HG02840 (cell line): ENCODE measurements around the gene SGCA.

ENCODE experiments used
- ATAC-seq: cut with Tn5 transposase; IDR thresholded peaks from one replicate; pipeline ENCODE4 v1.9.1; 2021; ENCODE audit warnings: mild to moderate bottlenecking, moderate library complexity, moderate number of reproducible peaks; ENCODE audit not compliant: unreplicated experiment, low FRiP score

The SGCA gene

DNA sequence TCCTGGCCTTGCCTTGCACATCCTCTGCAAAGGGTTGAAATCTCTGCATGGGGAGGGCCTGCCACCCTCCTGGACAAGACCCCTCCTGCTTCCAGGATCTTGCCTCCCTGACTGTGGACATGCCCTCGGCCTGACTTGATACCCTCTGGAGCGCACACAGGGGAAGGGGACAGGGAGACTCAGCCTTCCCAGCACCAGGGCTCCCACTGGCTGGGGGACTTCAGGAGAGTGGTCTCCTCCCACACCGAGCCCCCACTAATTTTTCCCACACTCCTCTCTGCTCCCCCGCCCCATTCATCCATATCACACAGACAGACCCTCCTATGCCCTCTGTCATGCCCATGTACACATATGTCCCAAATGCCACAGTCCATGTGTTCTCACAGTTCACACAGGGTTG is 14.3 kb downstream of the SGCA start:
- ATAC-seq, result no peak

DNA sequence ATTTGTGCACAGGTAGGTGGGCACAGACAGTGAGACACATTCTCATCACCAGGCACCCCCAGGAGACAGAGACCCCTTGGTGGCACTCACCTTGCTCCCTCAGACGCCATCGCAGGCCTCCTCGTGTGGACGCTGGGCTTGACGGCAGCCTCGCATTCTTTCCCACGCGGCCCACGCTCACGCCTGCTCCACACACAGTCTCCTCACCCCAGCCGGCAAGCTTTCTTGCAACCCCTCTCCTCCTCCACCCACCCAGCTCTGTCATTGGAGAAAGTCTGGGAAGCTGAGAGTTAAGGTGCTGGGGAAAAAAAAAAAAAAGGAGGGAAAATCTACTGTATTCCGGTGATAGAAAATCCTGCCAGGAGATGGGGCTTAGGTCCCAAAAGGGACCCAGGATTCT is 14.8 kb downstream of the SGCA start:
- ATAC-seq, result no peak

DNA sequence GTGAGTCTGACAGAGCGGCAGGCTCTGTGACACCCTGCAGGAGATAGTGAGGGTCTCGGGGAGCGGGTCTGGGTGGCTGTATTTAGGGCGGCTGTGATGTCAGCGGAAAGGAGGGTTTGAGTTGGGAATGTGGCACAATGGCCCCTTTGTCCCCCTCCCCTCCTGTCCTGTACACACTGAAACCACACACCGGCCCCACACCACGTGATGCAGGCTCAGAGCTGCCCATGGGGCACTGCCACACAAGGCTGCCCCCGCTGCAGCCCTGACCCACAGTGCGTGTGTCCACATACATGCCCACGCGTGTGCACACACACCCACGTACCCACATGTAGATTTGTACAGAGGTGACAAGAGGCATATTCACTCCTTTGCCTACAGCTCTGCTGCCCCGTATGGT is 15.3 kb downstream of the SGCA start:
- no peak for ATAC-seq

DNA sequence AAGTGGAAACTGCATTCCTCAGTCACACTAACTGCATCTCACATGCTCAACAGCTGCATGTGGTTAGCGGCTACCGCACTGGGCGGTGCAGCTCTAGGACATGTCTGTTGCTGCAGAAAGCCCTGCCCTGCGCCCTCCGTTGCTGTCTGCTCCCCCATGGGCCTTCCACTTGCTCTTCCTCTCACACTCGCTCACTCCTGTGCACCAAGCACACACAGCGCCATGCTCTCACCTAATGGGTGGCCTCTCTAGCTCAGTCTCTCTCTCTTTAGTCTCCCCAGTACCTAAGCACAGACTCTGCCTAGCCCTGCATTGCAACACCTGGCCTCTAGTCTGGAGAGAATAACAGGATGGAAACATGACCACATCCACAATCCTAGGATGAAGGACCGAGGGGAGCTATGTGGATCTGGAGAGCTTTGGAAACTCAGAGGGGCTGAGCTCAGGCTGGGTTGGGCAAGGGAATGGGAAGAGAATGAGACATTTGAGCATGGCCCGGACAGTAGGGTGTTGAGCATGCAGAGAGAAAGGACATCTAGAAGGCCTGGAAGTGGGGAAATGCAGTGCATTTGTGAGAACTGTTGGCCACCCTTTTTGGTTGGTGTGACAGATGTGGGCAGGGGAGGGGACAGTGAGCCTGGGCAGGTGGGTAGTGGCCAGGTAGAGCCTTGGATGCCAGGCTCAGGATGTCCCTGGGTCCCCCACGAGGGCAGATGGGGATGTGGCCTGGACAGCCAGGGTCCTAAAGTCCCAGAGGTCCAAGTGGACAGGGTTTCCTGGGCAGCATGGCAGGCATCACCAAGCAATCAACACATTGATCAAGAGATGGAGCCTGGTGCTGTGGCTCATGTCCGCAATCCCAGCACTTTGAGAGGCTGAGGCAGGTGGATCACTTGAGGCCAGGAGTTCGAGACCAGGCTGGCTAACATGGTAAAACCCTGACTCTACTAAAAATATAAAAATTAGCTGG is 16.1 kb downstream of the SGCA start:
- no peak for ATAC-seq

DNA sequence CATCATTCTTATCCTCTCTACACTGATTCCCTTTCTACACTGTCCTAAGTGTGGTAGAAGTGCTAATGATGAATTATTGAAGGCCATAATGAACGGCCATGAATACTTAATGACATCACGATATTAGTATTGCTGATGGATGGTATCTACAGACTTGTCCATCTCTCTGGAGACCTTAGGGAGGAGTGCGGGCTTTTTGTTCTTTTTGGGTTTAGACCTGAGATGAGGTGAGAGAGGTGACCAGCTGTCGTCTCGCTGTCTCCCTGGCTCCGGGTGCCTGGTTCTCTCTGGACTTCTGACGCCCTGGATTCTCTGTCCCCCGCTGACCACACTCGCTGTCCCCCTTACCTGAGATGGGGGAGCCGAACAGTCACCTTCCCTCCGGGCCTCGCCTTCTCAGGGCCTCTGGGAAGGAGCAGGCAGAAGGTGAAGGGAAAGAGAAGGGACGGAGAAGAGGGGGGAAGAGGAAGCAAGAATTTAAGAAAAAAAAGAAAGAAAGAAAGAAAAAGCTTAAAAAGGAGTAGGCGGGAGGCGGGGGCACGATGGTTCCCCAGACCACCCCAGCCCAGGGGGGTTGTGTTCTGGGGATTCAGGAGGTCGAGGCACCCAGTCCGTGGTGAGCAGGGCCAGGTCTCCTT is 17.1 kb downstream of the SGCA start:
- no peak for ATAC-seq

DNA sequence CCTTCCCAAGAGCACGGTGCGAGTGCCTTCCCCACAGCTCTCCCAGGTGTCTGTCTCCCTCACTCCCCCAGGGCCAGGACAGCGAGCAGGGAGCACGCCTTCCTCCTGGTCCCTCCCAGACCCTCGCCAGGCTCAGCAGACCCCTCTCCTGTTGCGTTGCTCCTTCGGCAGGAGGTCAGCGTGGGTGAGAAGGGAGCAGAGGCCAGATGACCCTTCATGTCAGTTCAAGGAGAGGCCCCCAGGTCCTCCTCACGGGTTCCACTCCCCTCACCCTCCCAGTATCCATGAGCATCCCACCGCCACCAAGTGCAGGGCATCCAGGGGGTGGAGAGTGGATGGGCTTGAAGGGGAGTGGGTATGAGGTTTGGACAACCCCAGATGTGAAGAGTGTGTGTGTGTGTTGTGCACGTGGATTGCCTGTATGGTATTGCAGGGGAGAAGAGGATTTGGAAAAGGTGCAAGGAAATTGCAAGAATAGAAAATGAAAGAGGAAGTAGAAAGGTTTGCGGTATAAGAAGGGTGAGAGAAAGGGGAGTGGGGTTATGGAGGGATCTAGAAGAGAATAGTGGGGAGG is 17.7 kb downstream of the SGCA start:
- no peak for ATAC-seq

DNA sequence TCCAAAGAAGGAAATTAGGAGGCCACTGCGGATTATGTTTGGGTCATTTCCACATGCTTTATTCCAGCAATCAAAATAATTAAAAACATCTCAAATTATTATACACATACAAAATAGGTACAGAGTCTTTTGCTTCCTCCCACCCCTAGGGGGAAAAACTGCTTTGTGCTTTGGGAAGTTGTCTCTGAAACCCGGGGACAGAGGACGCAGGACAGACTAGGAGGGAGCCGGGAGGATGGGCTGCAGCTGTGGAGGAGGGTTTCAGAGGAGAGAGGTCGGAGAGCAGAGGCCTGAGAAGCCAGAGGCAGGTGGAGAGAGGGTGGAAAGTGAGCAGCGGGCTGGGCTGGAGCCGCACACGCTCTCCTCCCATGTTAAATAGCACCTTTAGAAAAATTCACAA is 18.3 kb downstream of the SGCA start:
- no peak for ATAC-seq

DNA sequence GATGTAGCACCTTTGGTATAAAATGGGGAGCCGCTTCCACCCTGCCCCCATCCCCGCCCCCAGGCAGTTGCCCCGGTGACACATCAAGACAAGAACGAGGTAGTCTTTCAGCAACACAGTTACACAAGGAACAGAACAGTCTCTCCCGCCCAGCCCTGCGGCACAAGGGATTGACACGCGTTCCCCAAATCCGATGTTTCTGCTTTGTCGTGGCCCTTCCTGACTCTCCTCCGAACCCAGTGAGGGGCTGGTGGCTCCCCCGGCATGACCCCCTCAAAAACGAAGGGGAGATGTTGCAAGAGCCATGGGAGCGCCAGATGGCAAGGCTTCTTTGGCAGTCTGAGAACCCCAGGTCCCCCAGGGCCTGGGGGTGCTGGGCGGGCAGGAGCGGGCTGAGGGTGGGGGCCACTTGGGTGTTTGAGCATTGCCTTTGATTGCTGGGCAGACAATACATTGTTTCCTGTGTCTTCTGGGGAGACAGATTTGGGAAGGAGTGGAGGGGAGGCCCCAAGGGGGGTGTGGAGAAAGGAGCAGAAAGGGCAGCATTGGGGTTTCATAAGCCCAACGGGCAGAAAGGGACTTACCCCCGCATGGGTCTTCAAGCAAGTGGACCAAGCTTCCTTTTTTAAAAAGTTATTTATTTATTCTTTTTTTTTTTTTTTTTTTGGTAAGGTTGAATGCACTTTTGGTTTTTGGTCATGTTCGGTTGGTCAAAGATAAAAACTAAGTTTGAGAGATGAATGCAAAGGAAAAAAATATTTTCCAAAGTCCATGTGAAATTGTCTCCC is 19.0 kb downstream of the SGCA start:
- ATAC-seq, result no peak

DNA sequence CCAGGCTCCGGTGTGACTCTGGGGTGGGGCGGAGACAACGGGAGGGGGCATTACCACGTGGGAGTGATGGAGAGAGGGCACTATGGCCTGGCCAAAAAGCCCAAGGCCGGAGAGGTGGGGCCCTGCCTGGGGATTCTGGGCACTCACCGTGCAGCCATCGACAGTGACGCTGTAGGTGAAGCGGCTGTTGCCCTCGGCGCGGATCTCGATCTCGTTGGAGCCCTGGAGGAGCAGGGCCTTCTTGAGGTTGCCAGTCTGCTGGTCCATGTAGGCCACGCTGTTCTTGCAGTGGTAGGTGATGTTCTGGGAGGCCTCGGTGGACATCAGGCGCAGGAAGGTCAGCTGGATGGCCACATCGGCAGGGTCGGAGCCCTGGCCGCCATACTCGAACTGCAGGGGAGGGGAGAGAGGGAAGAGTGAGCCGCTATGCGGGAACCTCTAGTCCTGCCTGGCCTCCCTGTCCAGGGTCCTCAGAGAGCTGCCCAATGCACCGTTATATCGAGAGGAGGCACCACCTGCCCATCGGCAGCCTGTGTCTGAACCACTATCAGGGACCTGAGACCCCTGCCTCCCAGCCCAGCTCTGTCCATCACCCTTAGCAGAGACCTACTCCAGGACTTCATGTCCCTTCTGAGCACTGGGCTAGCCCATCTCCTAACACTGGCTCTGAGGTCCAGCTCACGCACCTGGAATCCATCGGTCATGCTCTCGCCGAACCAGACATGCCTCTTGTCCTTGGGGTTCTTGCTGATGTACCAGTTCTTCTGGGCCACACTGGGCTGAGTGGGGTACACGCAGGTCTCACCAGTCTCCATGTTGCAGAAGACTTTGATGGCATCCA is 20.0 kb downstream of the SGCA start:
- ATAC-seq, result no peak

DNA sequence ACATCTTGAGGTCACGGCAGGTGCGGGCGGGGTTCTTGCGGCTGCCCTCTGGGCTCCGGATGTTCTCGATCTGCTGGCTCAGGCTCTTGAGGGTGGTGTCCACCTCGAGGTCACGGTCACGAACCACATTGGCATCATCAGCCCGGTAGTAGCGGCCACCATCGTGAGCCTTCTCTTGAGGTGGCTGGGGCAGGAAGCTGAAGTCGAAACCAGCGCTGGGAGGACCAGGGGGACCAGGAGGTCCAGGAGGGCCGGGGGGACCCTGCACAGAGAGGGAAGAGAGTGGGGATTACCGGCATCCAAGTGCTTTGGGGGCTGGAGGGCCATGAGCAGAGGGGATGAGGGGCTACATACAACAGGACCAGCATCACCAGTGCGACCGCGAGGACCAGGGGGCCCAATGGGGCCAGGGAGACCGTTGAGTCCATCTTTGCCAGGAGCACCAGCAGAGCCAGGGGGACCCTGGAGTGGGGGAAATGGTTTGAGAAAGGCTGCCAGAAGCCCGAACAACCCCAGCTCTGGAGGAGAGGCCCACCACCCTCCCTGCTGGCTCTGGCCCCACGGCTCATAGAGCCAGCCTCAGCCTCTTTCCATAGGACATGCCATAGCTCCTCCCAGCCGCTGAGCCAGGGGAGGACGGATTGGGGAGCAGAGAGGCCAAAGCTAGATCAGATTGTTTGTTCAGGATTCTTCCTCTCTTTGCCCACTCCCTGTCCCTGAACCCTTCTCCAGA is 21.0 kb downstream of the SGCA start:
- no peak for ATAC-seq

DNA sequence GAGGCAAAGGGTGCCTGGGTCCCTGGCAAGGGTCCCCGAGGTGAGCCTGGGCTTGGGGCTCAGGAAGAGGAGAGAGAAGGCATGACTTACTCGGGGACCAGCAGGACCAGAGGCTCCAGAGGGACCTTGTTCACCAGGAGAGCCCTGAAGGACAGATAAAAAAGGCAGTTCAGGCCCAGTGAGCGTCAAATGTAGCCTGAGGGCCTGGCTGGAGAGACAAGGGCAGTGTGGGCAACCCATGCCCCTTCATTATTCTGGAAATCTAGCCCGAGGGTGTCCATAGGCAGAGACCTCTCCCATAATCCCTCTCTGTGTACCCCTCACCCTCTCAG is 21.6 kb downstream of the SGCA start:
- no peak for ATAC-seq

DNA sequence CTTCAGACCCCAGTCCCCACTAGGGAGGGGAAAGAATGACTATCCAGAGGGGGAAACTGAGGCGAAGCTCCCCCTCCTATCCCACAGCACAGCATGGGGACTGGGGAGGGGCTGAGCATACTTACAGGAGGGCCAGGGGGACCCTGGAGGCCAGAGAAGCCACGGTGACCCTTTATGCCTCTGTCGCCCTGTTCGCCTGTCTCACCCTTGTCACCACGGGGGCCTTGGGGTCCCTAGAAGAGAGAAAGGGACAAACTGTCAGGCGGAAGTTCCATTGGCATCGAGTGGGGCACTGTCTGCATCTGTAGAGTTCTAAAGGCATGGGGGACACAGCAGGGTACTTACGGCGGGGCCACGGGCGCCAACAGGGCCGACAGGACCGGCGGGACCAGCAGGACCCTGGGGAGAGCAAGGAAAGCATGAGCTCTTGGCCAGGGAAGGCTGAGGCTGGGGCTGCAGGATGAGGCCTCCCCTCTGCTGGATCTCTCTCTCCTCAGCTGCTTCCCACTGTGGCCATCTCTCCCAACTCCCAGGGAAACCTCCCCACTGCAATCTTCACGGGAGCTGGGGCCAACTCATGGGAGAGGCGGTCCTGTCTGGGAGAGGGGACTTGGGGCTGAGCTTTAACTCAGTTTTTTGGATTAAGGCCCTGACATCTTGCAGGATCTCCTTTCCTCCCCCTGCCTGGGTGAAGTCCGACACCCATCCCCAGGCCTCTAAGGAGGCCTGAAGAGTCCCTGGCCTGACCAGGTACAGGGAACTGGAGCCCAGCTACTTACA is 22.1 kb downstream of the SGCA start:
- ATAC-seq, result no peak

DNA sequence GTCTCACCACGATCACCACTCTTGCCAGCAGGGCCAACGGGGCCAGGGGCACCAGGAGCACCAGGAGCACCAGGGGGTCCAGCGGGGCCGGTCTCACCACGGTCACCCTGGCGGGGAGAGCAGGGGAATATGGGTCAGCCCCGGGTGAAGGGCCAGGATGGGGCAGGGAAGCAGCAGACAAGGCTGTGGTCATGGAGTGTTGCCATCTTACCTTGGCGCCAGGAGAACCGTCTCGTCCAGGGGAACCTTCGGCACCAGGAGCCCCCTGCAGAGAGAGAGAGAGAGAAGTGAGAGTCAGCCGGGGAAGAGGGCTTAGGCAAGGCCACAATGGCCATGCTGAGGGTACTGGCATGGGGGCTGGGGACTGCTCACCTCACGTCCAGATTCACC is 22.7 kb downstream of the SGCA start:
- no peak for ATAC-seq

DNA sequence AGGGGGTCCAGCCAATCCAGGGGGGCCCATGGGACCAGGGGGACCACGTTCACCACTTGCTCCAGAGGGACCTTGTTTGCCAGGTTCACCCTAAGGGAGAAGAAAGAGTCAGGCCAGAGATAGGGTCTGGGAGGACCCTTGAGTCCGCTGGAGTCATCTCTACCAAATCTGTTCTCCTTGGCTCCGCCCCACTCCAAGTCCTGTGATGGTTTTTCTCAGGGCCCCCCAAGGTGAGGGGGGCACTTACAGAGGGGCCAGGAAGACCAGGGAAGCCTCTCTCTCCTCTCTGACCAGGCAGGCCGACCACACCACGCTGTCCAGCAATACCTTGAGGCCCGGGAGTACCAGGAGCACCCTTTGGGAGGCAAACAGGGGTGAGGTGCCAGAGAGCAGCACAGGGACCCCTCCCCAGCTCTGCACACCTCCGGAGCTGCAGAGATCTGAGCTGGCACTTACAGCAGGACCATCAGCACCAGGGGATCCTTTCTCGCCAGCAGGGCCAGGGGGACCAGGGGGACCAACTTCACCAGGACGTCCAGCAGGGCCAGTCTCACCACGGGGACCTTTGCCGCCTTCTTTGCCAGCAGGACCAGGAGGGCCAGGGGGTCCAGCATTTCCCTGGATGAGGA is 23.2 kb downstream of the SGCA start:
- no peak for ATAC-seq

DNA sequence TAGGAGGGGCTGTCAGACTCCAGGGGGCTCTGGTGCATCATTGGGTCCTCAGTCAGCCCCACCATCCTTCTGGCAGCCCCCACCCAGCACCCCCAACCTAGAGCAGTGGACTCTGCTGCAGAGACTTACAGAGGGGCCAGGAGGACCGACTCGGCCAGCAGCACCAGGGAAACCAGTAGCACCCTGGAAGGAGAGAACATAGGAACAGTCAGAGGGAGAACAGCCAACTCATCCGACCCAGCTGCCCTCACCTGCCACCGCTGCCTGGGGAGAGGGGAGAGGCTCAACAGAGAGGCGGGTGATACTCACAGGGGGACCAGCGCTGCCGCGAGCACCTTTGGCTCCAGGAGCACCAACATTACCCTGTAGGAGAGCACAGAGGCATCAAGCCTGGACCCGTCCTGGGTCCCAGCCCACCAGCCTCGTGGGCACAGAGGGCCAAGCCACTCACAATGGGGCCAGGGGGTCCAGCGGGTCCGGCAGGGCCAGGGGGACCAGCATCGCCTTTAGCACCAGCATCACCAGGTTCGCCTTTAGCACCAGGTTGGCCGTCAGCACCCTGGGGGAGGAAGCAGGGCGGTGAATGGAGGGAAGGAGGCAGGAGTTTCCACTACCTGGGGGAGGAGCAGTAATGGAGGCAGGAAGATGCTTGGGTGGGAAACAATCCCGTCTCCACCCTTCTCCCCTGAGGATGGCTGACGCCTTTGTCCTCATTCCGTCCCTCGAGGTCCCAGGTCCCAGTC is 23.9 kb downstream of the SGCA start:
- ATAC-seq, result no peak

DNA sequence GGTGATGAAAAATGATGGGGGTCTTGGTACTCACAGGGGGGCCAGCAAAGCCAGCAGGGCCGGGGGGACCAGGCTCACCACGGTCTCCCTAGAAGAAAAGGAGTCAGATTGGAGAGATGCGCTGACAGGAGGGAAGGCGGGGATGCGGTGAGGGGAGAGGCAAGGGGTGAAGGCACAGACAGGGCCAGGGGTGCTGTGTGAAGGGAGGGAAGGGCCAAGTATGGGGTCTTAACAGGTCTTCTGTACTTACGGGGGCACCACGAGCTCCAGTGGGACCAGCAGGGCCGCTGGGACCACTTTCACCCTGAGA is 24.4 kb downstream of the SGCA start:
- ATAC-seq, result no peak

DNA sequence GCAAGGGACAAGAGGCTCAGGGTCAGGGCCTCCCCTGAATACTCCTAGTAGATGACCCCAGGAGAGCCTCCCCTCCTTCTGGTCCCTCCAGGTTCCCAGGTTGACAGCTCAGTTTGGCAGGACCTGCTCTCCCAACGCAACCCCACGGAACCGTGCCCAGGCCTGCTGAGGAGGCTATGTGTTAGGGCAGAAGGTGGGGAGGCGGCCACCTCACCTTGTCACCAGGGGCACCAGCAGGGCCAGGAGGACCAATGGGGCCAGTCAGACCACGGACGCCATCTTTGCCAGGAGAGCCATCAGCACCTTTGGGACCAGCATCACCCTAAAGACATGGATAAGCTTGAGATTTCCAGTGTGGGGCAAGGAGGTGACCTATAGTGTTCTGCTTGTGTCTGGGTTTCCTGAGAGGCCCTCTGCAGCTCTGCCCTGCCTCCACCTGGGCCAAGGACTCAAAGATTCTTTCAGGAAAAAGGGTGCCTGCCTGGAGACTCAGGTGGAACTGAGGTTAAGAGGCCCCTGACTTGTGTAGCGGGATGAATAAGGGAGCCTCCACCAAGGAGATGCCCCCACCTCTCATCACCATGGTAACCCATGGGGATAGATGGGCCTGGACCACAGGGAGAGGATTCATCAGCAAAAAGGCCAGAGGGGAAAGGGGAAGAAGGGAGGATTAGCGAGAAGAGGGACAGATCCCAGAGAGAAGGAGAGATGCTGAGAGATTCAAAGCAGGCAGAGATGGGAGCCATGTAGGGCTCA is 25.0 kb downstream of the SGCA start:
- ATAC-seq, result no peak
